Body of pancreas (tissue), 4 donors: ENCODE data around the gene CDC45.
"Not testable (repeated sequence)": the region's sequence is repeated elsewhere in the genome, so short reads cannot be mapped to it uniquely, and the experiment has no call there.

Source experiments
- POLR2A ChIP-seq, 3 donors: fragments of 450-650 bp; IDR thresholded peaks; one replicate each; pipeline ENCODE4 v1.6.1; 2016; ENCODE audit warnings: antibody characterized with exemption in 3 of 3, mild to moderate bottlenecking in 2 of 3
- TF ChIP-seq, protein P1 (sequence below), 7 experiments: fragments of 450-650 bp in 4 of 7; fragments of 200-600 bp in 3 of 7; sonication (generic) in 3 of 7; IDR thresholded peaks; one replicate each; pipeline ENCODE4 v1.5.1; 2016 to 2019; ENCODE audit warnings: antibody characterized with exemption in 7 of 7

DNA sequence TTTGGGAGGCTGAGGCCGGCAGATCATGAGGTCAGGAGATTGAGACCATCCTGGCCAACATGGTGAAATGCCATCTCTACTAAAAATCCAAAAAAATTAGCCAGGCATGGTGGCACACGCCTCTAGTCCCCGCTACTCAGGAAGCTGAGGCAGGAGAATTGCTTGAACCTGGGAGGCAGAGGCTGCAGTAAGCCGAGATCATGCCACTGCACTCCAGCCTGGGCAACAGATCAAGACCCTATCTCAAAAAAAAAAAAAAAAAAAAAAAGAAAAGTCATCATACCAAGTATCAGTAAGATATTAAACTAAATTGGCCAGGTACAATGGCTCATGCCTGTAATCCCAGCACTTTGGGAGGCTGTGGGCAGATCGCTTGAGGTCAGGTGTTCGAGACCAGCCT is 51.6 kb downstream of the CDC45 start:
- TF ChIP-seq, protein P1, sequence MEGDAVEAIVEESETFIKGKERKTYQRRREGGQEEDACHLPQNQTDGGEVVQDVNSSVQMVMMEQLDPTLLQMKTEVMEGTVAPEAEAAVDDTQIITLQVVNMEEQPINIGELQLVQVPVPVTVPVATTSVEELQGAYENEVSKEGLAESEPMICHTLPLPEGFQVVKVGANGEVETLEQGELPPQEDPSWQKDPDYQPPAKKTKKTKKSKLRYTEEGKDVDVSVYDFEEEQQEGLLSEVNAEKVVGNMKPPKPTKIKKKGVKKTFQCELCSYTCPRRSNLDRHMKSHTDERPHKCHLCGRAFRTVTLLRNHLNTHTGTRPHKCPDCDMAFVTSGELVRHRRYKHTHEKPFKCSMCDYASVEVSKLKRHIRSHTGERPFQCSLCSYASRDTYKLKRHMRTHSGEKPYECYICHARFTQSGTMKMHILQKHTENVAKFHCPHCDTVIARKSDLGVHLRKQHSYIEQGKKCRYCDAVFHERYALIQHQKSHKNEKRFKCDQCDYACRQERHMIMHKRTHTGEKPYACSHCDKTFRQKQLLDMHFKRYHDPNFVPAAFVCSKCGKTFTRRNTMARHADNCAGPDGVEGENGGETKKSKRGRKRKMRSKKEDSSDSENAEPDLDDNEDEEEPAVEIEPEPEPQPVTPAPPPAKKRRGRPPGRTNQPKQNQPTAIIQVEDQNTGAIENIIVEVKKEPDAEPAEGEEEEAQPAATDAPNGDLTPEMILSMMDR (IDR thresholded peaks at IDR 0.05): not testable (repeated sequence)
- TF ChIP-seq POLR2A (IDR thresholded peaks at IDR 0.05): not testable (repeated sequence)
